Effector memory CD8-positive, alpha-beta T cell (primary cell): ENCODE results near the gene SLC4A1AP.
"Not testable (repeated sequence)": the region's sequence is repeated elsewhere in the genome, so short reads cannot be mapped to it uniquely, and the experiment has no call there.

ENCODE experiments used
- ATAC-seq: fragments of 150-1000 bp; cut with Tn5 transposase; replicated peaks from 2 replicates; pipeline ENCODE4 v1.10.0; 2021; ENCODE audit warnings: mild to moderate bottlenecking, moderate library complexity
- DNase-seq, 3 experiments: peaks; one replicate each; pipeline ENCODE4 v3.0.0; 2021
- H3K27ac Mint-ChIP-seq, 2 donors: one replicate each; pipeline ENCODE4 v1.8.0; 2022; ENCODE audit warnings: mild to moderate bottlenecking in 2 of 2, mixed read lengths in 2 of 2, moderate library complexity in 2 of 2
- H3K27me3 Mint-ChIP-seq, 2 donors: one replicate each; pipeline ENCODE4 v1.8.0; 2022; ENCODE audit warnings: mixed read lengths in 2 of 2
- H3K36me3 Mint-ChIP-seq: one replicate; pipeline ENCODE4 v1.8.0; 2022; ENCODE audit warnings: mild to moderate bottlenecking, moderate library complexity, mixed read lengths; ENCODE audit not compliant: insufficient read depth
- H3K4me1 Mint-ChIP-seq, 2 donors: one replicate each; pipeline ENCODE4 v1.8.0; 2022; ENCODE audit warnings: low read depth in 2 of 2, mixed read lengths in 2 of 2
- H3K4me3 Mint-ChIP-seq, 2 donors: one replicate each; pipeline ENCODE4 v1.8.0; 2022; ENCODE audit warnings: mild to moderate bottlenecking in 2 of 2, mixed read lengths in 2 of 2, moderate library complexity in 2 of 2
- H3K9me3 Mint-ChIP-seq, 2 donors: one replicate each; pipeline ENCODE4 v1.8.0; 2022; ENCODE audit warnings: mixed read lengths in 2 of 2

Gene SLC4A1AP

GRCh38 chr2:27664622-27665363 lies 1.1 kb downstream of the SLC4A1AP start:
- no peaks in the 10 kb centered on the region for H3K9me3 Mint-ChIP-seq
- no peaks in the 10 kb centered on the region for H3K27me3 Mint-ChIP-seq
- peaks cover 73% of the 10 kb centered on the region for H3K36me3 Mint-ChIP-seq
- DNase-seq = no peak
- peak overlapping the region in 1 of 2 donors; percentile 99 for H3K27ac Mint-ChIP-seq
- H3K4me3 Mint-ChIP-seq = peak overlapping the region; percentile 98 to 100
- no peak for ATAC-seq
- peaks cover 28 to 30% of the 10 kb centered on the region in 2 donors for H3K4me1 Mint-ChIP-seq

GRCh38 chr2:27667446-27667845 lies 3.8 kb downstream of the SLC4A1AP start:
- no peak overlapping the region for H3K4me3 Mint-ChIP-seq
- H3K36me3 Mint-ChIP-seq = peaks cover 75% of the 10 kb centered on the region
- no peak overlapping the region for H3K27ac Mint-ChIP-seq

GRCh38 chr2:27671235-27671634 lies 7.5 kb downstream of the SLC4A1AP start:
- H3K4me1 Mint-ChIP-seq = peaks cover 4 to 16% of the 10 kb centered on the region in 2 donors
- H3K9me3 Mint-ChIP-seq = no peaks in the 10 kb centered on the region
- no peak for DNase-seq
- no peak for ATAC-seq
- H3K27ac Mint-ChIP-seq = no peak overlapping the region
- peaks cover 73% of the 10 kb centered on the region for H3K36me3 Mint-ChIP-seq
- H3K4me3 Mint-ChIP-seq = no peak overlapping the region
- no peaks in the 10 kb centered on the region for H3K27me3 Mint-ChIP-seq

More at GRCh38 chr2:27667446-27667845, 3.8 kb downstream of the SLC4A1AP start:
- H3K27me3 Mint-ChIP-seq = no peaks in the 10 kb centered on the region
- no peak for ATAC-seq
- no peak for DNase-seq
- peaks cover 21 to 26% of the 10 kb centered on the region in 2 donors for H3K4me1 Mint-ChIP-seq
- no peaks in the 10 kb centered on the region for H3K9me3 Mint-ChIP-seq

- Mint-ChIP-seq H3K36me3 (peaks cover 74% of the 10 kb centered on the region), H3K4me3 (no peak overlapping the region)
- ATAC-seq = no peak
Observed at GRCh38 chr2:27672723-27673486, 9.2 kb downstream of the SLC4A1AP start.

GRCh38 chr2:27680571-27680970 lies 16.9 kb downstream of the SLC4A1AP start:
- H3K27me3 Mint-ChIP-seq = no peaks in the 10 kb centered on the region
- no peak for ATAC-seq
- H3K27ac Mint-ChIP-seq = peak overlapping the region; percentile 2 to 61
- peaks cover 21 to 23% of the 10 kb centered on the region in 2 donors for H3K4me1 Mint-ChIP-seq
- no peak for DNase-seq
- H3K9me3 Mint-ChIP-seq = no peaks in the 10 kb centered on the region
- no peak overlapping the region for H3K4me3 Mint-ChIP-seq
- peaks cover 46% of the 10 kb centered on the region for H3K36me3 Mint-ChIP-seq

More at GRCh38 chr2:27672723-27673486, 9.2 kb downstream of the SLC4A1AP start:
- Mint-ChIP-seq H3K27me3 (no peaks in the 10 kb centered on the region), H3K4me1 (peaks cover 4 to 16% of the 10 kb centered on the region in 2 donors), H3K27ac (peak overlapping the region in 1 of 2 donors; percentile 72), H3K9me3 (no peaks in the 10 kb centered on the region)
- no peak for DNase-seq

GRCh38 chr2:27681841-27682240 lies 18.2 kb downstream of the SLC4A1AP start:
- H3K4me1 Mint-ChIP-seq = peaks cover 22 to 24% of the 10 kb centered on the region in 2 donors
- H3K4me3 Mint-ChIP-seq = no peak overlapping the region
- H3K27ac Mint-ChIP-seq = peak overlapping the region in 1 of 2 donors; percentile 10
- H3K27me3 Mint-ChIP-seq = no peaks in the 10 kb centered on the region
- DNase-seq = no peak
- no peak for ATAC-seq
- H3K9me3 Mint-ChIP-seq = no peaks in the 10 kb centered on the region
- H3K36me3 Mint-ChIP-seq = peaks cover 33% of the 10 kb centered on the region

GRCh38 chr2:27682334-27682771 lies 18.7 kb downstream of the SLC4A1AP start:
- peaks cover 30% of the 10 kb centered on the region for H3K36me3 Mint-ChIP-seq
- not testable (repeated sequence) for ATAC-seq, DNase-seq, H3K4me3 Mint-ChIP-seq, H3K27me3 Mint-ChIP-seq, H3K9me3 Mint-ChIP-seq
- peaks cover 22 to 24% of the 10 kb centered on the region in 2 donors for H3K4me1 Mint-ChIP-seq
- H3K27ac Mint-ChIP-seq = peak overlapping the region in 1 of 2 donors; percentile 10

- H3K36me3 Mint-ChIP-seq = peaks cover 21% of the 10 kb centered on the region
- peak overlapping the region; percentile 78 for H3K27ac Mint-ChIP-seq
- peaks cover 22 to 24% of the 10 kb centered on the region in 2 donors for H3K4me1 Mint-ChIP-seq
- DNase-seq (peak; percentile 92 to 96 (median 95)), ATAC-seq (peak; percentile 79)
- H3K27me3 Mint-ChIP-seq = no peaks in the 10 kb centered on the region
- H3K4me3 Mint-ChIP-seq = peak overlapping the region; percentile 36 to 62
- H3K9me3 Mint-ChIP-seq = no peaks in the 10 kb centered on the region
Observed at GRCh38 chr2:27683390-27684071, 19.8 kb downstream of the SLC4A1AP start.

GRCh38 chr2:27685006-27685405 lies 21.3 kb downstream of the SLC4A1AP start:
- H3K4me1 Mint-ChIP-seq = peaks cover 22 to 24% of the 10 kb centered on the region in 2 donors
- peak overlapping the region; percentile 16 to 67 for H3K27ac Mint-ChIP-seq
- H3K27me3 Mint-ChIP-seq, H3K9me3 Mint-ChIP-seq: not testable (repeated sequence)
- DNase-seq (peak; percentile 11 to 18 (median 12)), ATAC-seq (peak; percentile 85)
- H3K36me3 Mint-ChIP-seq = peaks cover 12% of the 10 kb centered on the region
- peak overlapping the region; percentile 39 to 58 for H3K4me3 Mint-ChIP-seq

GRCh38 chr2:27685577-27685976 lies 21.9 kb downstream of the SLC4A1AP start:
- Mint-ChIP-seq H3K27ac (peak overlapping the region; percentile 16 to 67), H3K9me3 (no peaks in the 10 kb centered on the region), H3K36me3 (peaks cover 12% of the 10 kb centered on the region), H3K4me3 (peak overlapping the region in 1 of 2 donors; percentile 39), H3K27me3 (no peaks in the 10 kb centered on the region), H3K4me1 (peaks cover 22 to 24% of the 10 kb centered on the region in 2 donors)
- no peak for ATAC-seq
- DNase-seq = no peak

- H3K4me1 Mint-ChIP-seq = peaks cover 22 to 33% of the 10 kb centered on the region in 2 donors
- H3K9me3 Mint-ChIP-seq = no peaks in the 10 kb centered on the region
- H3K36me3 Mint-ChIP-seq = peaks cover 17% of the 10 kb centered on the region
- no peak for ATAC-seq
- H3K27ac Mint-ChIP-seq = peak overlapping the region; percentile 23 to 35
- no peaks in the 10 kb centered on the region for H3K27me3 Mint-ChIP-seq
- H3K4me3 Mint-ChIP-seq = no peak overlapping the region
- DNase-seq = no peak
Observed at GRCh38 chr2:27687232-27687631, 23.5 kb downstream of the SLC4A1AP start.

- peak overlapping the region in 1 of 2 donors; percentile 23 for H3K27ac Mint-ChIP-seq
- no peaks in the 10 kb centered on the region for H3K27me3 Mint-ChIP-seq
- H3K9me3 Mint-ChIP-seq = no peaks in the 10 kb centered on the region
- H3K4me1 Mint-ChIP-seq = peaks cover 12 to 21% of the 10 kb centered on the region in 2 donors
- no peak for ATAC-seq
- no peak for DNase-seq
- no peak overlapping the region for H3K4me3 Mint-ChIP-seq
- peaks cover 26% of the 10 kb centered on the region for H3K36me3 Mint-ChIP-seq
Observed at GRCh38 chr2:27689424-27689823, 25.7 kb downstream of the SLC4A1AP start.

- no peak for DNase-seq
- Mint-ChIP-seq H3K27me3 (no peaks in the 10 kb centered on the region), H3K4me3 (no peak overlapping the region), H3K27ac (no peak overlapping the region), H3K36me3 (peaks cover 31% of the 10 kb centered on the region), H3K9me3 (no peaks in the 10 kb centered on the region), H3K4me1 (peaks cover 6 to 15% of the 10 kb centered on the region in 2 donors)
- ATAC-seq = no peak
Observed at GRCh38 chr2:27690052-27690451, 26.4 kb downstream of the SLC4A1AP start.
